Type B pancreatic cell (in vitro differentiated cells): Measurements from ENCODE around the gene TCF7L2. TPM values are rescaled to one million over a fixed set of nuclear protein-coding genes. Genes with fewer than 3 reads are reported as not detected.

Experiments
- DNase-seq: peaks from one replicate; pipeline ENCODE4 v3.0.0; 2021; ENCODE audit warnings: mixed read lengths; ENCODE audit not compliant: unreplicated experiment; ENCODE audit errors: extremely low spot score
- H3K27ac Mint-ChIP-seq: 2 replicates; pipeline ENCODE4 v1.8.0; 2021; ENCODE audit warnings: mild to moderate bottlenecking, mixed read lengths
- H3K27me3 Mint-ChIP-seq: 2 replicates; pipeline ENCODE4 v1.8.0; 2021; ENCODE audit warnings: mixed read lengths
- H3K36me3 Mint-ChIP-seq: 2 replicates; pipeline ENCODE4 v1.8.0; 2021; ENCODE audit warnings: mixed read lengths
- H3K4me1 Mint-ChIP-seq: one replicate; pipeline ENCODE4 v1.8.0; 2021; ENCODE audit warnings: mixed read lengths; ENCODE audit not compliant: unreplicated experiment
- H3K4me3 Mint-ChIP-seq: 2 replicates; pipeline ENCODE4 v1.8.0; 2021; ENCODE audit warnings: mild to moderate bottlenecking, mixed read lengths
- H3K9me3 Mint-ChIP-seq: 2 replicates; pipeline ENCODE4 v1.8.0; 2021; ENCODE audit warnings: mixed read lengths
- total RNA-seq: library from RNA; stranded (reverse); gene quantifications from 2 replicates; pipeline ENCODE4 v1.2.1, GENCODE V29; 2021; ENCODE audit warnings: low replicate concordance
- TF ChIP-seq, protein P1 (sequence below): fragments of 200-600 bp; sonication (generic); conservative IDR thresholded peaks from 2 replicates; pipeline ENCODE4 v1.5.0; 2021; ENCODE audit warnings: antibody characterized with exemption, mild to moderate bottlenecking

Gene TCF7L2
- total RNA-seq, 1 donor from 2014 or later, result 39.7 TPM

DNA sequence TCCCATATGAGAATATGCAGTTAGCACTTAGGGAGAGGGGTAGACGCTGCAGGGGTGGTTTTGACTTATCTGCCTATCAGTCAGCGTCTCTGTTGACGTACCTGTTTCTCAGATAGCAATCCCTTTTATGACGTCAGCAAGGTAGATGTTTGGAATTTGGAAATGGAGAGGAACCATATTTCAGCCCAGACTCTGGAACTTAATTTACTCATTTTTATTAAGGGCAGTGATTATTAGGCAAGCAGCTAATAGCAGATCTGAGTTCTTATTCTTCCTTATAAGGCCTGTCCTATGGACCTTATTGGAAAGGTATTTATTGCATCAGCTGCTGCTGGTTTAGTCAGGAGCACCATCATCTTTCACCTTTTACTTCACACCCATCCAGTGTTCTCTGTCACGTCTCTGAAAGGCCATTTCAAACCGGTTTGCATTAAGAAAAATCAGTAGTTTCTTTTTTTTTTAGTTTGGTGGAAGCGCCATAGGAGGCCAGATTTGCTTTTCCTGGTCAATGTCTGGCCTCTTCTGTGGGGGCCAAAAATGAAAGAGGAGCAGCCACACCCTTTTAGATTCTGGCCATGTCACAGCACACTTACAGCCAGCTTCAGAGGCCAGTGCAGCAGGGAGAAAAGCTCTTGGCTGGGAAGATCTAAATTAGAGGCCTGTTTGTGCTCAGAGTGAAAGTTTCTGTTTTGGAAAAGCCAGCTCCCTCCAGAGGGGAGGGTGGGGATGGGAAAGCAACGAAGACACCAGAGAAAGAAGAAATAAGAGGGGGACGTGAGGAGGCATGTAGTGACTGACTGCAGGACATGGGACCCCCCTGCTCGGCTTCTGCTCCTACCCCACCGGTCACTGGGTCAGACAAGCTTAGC, 146.3 kb downstream of the TCF7L2 start:
- DNase-seq, result no peak
- H3K27ac Mint-ChIP-seq, result peak overlapping the region; percentile 89
- peaks cover 38% of the 10 kb centered on the region for H3K36me3 Mint-ChIP-seq
- TF ChIP-seq, protein P1, sequence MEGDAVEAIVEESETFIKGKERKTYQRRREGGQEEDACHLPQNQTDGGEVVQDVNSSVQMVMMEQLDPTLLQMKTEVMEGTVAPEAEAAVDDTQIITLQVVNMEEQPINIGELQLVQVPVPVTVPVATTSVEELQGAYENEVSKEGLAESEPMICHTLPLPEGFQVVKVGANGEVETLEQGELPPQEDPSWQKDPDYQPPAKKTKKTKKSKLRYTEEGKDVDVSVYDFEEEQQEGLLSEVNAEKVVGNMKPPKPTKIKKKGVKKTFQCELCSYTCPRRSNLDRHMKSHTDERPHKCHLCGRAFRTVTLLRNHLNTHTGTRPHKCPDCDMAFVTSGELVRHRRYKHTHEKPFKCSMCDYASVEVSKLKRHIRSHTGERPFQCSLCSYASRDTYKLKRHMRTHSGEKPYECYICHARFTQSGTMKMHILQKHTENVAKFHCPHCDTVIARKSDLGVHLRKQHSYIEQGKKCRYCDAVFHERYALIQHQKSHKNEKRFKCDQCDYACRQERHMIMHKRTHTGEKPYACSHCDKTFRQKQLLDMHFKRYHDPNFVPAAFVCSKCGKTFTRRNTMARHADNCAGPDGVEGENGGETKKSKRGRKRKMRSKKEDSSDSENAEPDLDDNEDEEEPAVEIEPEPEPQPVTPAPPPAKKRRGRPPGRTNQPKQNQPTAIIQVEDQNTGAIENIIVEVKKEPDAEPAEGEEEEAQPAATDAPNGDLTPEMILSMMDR, result no peak
- H3K9me3 Mint-ChIP-seq, result no peaks in the 10 kb centered on the region
- H3K27me3 Mint-ChIP-seq, result no peaks in the 10 kb centered on the region
- peak overlapping the region; percentile 30 for H3K4me3 Mint-ChIP-seq
- peaks cover 42% of the 10 kb centered on the region for H3K4me1 Mint-ChIP-seq

DNA sequence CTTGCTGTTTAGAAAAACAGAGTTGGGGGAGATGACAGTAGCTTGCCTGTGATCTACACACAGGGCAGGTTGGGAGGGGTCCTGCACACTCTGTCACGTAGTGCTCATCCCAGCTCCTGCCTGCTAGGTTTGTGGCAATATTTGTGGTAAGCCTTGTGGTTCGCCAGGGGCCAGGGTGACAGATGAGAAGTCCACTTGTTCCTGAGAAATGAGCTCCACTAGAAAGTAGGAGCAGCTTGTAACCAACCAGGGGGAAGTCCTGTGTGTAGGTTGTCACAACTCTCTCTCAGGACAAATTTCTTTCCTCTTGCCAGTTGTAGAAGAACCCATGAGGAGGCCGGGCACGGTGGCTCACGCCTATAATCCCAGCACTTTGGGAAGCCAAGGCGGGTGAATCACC, 147.0 kb downstream of the TCF7L2 start:
- no peak overlapping the region for H3K27ac Mint-ChIP-seq

DNA sequence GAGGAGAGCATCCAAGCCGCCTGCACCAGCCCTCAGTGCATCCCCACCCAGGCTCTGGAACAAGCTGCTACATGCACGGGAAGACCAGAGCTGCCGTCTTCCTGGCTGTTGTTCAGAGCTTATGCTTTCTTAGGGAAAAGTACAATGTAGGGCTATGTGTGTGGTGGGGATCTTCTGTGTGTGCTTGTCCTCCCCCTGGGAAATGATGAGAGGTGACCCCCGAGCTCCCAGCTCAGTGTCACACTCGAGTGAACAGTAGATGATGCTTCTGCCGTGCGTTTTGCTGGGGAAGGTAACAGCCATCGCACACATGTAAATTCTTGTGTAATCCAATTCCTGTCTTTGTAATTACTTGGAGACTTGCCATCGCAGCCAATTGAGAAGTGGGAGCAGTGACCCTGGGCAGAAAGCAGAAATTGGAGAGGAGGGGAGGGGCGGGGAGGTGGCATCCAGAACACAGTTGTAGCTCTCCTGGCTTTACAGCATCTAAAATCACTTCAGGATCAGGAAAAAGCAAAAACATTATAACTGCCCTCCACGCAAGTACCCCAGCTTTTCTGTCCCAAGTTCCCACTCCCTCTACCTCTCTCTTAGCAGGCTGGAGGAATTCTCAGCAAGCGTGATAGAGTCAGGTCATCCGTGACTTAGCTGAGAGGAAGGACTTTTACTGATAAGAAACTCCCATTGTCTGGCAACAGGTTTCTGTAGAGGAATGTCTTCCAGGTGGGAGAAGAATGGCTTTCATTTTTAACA, 149.6 kb downstream of the TCF7L2 start:
- H3K4me1 Mint-ChIP-seq, result peaks cover 53% of the 10 kb centered on the region
- H3K36me3 Mint-ChIP-seq, result peaks cover 25% of the 10 kb centered on the region
- TF ChIP-seq, protein P1, result no peak
- H3K27me3 Mint-ChIP-seq, result no peaks in the 10 kb centered on the region
- no peak for DNase-seq
- no peaks in the 10 kb centered on the region for H3K9me3 Mint-ChIP-seq
- peak overlapping the region; percentile 77 for H3K27ac Mint-ChIP-seq
- peak overlapping the region; percentile 65 for H3K4me3 Mint-ChIP-seq

More for the DNA sequence above, 147.0 kb downstream of the TCF7L2 start:
- no peaks in the 10 kb centered on the region for H3K27me3 Mint-ChIP-seq
- H3K9me3 Mint-ChIP-seq, result no peaks in the 10 kb centered on the region
- TF ChIP-seq, protein P1, result no peak
- H3K36me3 Mint-ChIP-seq, result peaks cover 33% of the 10 kb centered on the region
- no peak for DNase-seq
- H3K4me3 Mint-ChIP-seq, result no peak overlapping the region
- peaks cover 42% of the 10 kb centered on the region for H3K4me1 Mint-ChIP-seq

DNA sequence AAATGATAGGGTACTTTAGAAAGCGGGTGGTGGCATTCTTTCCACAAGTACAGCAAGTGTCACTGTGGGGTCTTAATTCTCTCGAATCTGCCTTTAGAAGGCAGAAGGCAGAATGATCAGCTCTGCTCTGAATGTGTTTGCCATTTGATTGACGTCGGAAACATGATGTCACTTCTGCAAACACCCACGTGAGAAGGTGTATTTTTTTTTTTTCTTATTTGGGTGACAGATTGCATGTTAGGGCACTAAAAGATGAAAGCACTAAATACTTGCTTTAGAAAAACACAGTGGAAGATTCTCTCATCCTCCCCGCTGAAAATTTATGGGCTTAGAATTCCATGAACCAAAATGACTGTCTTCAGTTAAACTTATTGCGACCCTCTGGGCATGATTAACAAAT, 150.2 kb downstream of the TCF7L2 start:
- peak overlapping the region; percentile 77 for H3K27ac Mint-ChIP-seq
- H3K4me3 Mint-ChIP-seq, result peak overlapping the region; percentile 5

DNA sequence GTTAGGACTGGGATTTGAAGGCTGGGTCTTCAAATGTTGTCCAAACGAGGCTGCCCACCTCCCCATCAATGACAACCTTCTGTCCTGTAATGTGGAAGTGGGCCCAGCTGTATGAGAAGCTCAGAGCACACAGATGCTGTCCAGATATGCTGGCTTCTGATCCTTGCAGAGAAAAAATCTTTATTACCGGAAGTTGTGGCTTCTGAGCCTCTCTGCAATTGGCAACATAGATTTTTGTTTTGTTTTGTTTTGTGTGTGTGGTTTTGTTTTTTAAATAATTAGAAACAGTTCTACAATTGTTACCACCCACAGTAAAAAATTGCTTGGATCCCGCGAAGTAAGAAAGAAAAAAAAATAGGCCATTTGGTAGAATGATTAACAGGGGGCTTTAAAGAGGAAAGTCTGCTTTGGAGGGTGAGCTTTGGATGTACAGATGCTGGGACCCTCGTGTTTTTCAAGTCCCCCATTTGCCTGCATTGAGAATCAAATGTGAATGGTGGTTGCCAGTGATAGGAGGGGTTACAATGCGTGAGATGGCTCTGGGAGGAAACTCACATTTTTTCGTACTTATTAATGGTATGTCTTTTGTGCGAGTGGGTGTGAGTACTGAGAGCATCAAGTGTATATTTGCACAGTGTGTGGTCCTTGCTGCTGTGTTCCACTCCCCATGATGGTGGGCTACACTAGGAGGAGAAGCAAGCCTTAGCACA, 153.2 kb downstream of the TCF7L2 start:
- no peaks in the 10 kb centered on the region for H3K9me3 Mint-ChIP-seq
- H3K4me3 Mint-ChIP-seq, result no peak overlapping the region
- TF ChIP-seq, protein P1, result no peak
- H3K27me3 Mint-ChIP-seq, result no peaks in the 10 kb centered on the region
- peaks cover 30% of the 10 kb centered on the region for H3K36me3 Mint-ChIP-seq
- DNase-seq, result no peak
- H3K4me1 Mint-ChIP-seq, result peaks cover 60% of the 10 kb centered on the region
- no peak overlapping the region for H3K27ac Mint-ChIP-seq

More for the DNA sequence above, 150.2 kb downstream of the TCF7L2 start:
- H3K4me1 Mint-ChIP-seq, result peaks cover 58% of the 10 kb centered on the region
- no peaks in the 10 kb centered on the region for H3K9me3 Mint-ChIP-seq
- no peaks in the 10 kb centered on the region for H3K27me3 Mint-ChIP-seq
- H3K36me3 Mint-ChIP-seq, result peaks cover 26% of the 10 kb centered on the region
- no peak for DNase-seq
- TF ChIP-seq, protein P1, result no peak
